ENCODE results near the gene DLG1. TPM values are rescaled to one million over a fixed set of nuclear protein-coding genes. Genes with fewer than 3 reads are reported as not detected.

The DLG1 gene
- total and polyA plus RNA-seq, 4 experiments from 2014 or later, result 21.4 to 92.1 (median 61.2) TPM

DNA sequence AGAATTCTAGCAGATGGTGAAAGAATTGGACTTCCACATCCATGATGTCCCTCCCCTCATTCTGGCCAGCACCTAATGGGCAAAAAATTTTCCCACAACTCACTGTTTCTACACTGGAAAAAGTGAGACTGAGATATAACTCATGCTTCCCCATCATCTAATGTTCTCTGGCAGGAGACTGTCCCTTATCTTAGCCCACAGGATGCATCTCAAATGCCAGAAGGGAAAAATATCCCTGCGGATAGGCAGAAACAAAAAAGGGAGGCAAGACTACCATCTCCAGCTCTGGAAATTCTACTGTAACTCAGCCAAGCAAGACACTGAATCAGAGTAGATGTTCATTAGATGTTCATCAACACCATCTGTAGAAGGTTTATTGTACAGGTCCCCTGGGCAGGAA lies 58.6 kb downstream of the DLG1 start:
- Mint-ChIP-seq H3K27ac (no peak overlapping the region), H3K9me3 (peaks cover 0 to 47% (median 27%) of the 10 kb centered on the region in 8 donors), H3K4me3 (peak overlapping the region in 4 of 8 donors; percentile 7 to 40 (median 26)), H3K36me3 (peaks cover 49 to 60% of the 10 kb centered on the region in 2 donors), H3K27me3 (no peaks in the 10 kb centered on the region), H3K4me1 (peaks cover 39 to 64% (median 52%) of the 10 kb centered on the region in 4 donors)
- Histone ChIP-seq H3K36me3 (ENCODE audit: insufficient read depth, low read length) (no peaks in the 10 kb centered on the region), H3K27ac (ENCODE audit: low read depth, low read length) (no peak overlapping the region), H3K27me3 (ENCODE audit: insufficient read depth, low read length) (no peaks in the 10 kb centered on the region), H3K9me3 (ENCODE audit: control insufficient read depth in 1 of 2, low read length in 2 of 2) (peaks cover 0 to 13% of the 10 kb centered on the region in 2 donors), H3K4me1 (ENCODE audit: insufficient read depth, low read length) (peaks cover 5% of the 10 kb centered on the region), H3K4me3 (ENCODE audit: low read length in 2 of 2) (no peak overlapping the region)
- POLR2A ChIA-PET (ENCODE audit: partially characterized antibody), result no interaction called here
- intact Hi-C loops (cut with micrococcal nuclease), result no loop called here
- no peak for DNase-seq
- CTCF ChIA-PET (ENCODE audit: partially characterized antibody), result no interaction called here

DNA sequence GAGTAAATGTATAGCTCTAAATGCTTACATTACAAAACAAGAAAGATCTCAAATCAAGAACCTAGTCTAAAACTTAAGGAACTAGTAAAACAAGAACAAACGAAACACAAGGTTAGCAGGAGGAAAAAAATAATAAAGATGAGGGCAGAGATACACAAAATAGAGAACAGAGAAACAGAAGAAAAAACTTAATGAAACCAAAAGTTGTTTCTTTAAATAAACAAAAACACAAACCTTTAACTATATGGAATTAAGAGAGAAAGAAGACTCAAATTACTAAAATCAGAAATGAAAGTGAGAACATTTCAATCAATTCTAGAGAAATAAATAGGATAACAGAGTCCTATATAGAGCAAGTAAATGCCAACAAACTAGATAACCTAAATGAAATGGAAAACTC lies 59.6 kb downstream of the DLG1 start:
- DNase-seq, result no peak
- Histone ChIP-seq H3K9me3 (ENCODE audit: control insufficient read depth in 1 of 2, low read length in 2 of 2) (peaks cover 0 to 13% of the 10 kb centered on the region in 2 donors), H3K36me3 (ENCODE audit: insufficient read depth, low read length) (no peaks in the 10 kb centered on the region), H3K27ac (ENCODE audit: low read depth, low read length) (no peak overlapping the region), H3K27me3 (ENCODE audit: insufficient read depth, low read length) (no peaks in the 10 kb centered on the region), H3K4me3 (ENCODE audit: low read length in 2 of 2) (no peak overlapping the region), H3K4me1 (ENCODE audit: insufficient read depth, low read length) (peaks cover 5% of the 10 kb centered on the region)
- Mint-ChIP-seq H3K4me1 (peaks cover 42 to 74% (median 57%) of the 10 kb centered on the region in 4 donors), H3K36me3 (peaks cover 47 to 60% of the 10 kb centered on the region in 2 donors), H3K27ac (peak overlapping the region in 2 of 7 donors; percentile 15 to 26), H3K9me3 (peaks cover 0 to 37% (median 26%) of the 10 kb centered on the region in 8 donors), H3K27me3 (no peaks in the 10 kb centered on the region), H3K4me3 (peak overlapping the region in 3 of 8 donors; percentile 12 to 49 (median 41))
- CTCF ChIA-PET (ENCODE audit: partially characterized antibody), result interaction anchor here (0.7 kb wide), 1 partner anchor 537 kb away, joined by 3 read pairs; no protein-coding TSS in a partner anchor
- POLR2A ChIA-PET (ENCODE audit: partially characterized antibody), result no interaction called here
- intact Hi-C loops (cut with micrococcal nuclease), result no loop called here

DNA sequence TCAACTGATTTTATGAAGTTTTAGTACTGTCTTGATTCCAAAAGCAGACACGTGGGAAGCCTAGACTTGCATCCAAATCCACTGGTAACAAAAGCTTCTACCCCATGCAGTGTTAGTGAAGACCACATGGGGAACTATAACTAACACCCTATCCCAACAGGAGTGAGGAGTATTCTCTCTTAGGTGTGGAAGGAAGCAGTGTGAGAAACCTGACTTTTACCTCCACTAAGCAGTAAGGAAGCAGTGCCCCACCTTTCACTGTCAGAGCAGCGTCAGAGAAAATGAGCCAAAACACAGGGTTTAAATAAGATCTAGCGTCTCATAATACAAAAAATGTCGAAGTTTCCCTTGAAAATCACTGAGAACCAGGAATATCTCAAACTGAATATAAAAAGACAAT lies 60.5 kb downstream of the DLG1 start:
- no peak for DNase-seq
- H3K36me3 Mint-ChIP-seq, result peaks cover 39 to 50% of the 10 kb centered on the region in 2 donors
- Histone ChIP-seq H3K4me3 (ENCODE audit: low read length in 2 of 2) (no peak overlapping the region), H3K36me3 (ENCODE audit: insufficient read depth, low read length) (no peaks in the 10 kb centered on the region), H3K9me3 (ENCODE audit: control insufficient read depth in 1 of 2, low read length in 2 of 2) (peaks cover 0 to 4% of the 10 kb centered on the region in 2 donors), H3K27ac (ENCODE audit: low read depth, low read length) (no peak overlapping the region), H3K27me3 (ENCODE audit: insufficient read depth, low read length) (no peaks in the 10 kb centered on the region), H3K4me1 (ENCODE audit: insufficient read depth, low read length) (peaks cover 5% of the 10 kb centered on the region)
- intact Hi-C loops (cut with micrococcal nuclease), result no loop called here
- peaks cover 42 to 76% (median 58%) of the 10 kb centered on the region in 4 donors for H3K4me1 Mint-ChIP-seq
- H3K27me3 Mint-ChIP-seq, result no peaks in the 10 kb centered on the region
- no peak overlapping the region for H3K4me3 Mint-ChIP-seq
- ChIA-PET CTCF (ENCODE audit: partially characterized antibody) (interaction anchor here (1.0 kb wide), 1 partner anchor 19 kb away, joined by 4 read pairs; no protein-coding TSS in a partner anchor), POLR2A (ENCODE audit: partially characterized antibody) (no interaction called here)
- H3K9me3 Mint-ChIP-seq, result peaks cover 0 to 28% (median 21%) of the 10 kb centered on the region in 8 donors
- no peak overlapping the region for H3K27ac Mint-ChIP-seq

DNA sequence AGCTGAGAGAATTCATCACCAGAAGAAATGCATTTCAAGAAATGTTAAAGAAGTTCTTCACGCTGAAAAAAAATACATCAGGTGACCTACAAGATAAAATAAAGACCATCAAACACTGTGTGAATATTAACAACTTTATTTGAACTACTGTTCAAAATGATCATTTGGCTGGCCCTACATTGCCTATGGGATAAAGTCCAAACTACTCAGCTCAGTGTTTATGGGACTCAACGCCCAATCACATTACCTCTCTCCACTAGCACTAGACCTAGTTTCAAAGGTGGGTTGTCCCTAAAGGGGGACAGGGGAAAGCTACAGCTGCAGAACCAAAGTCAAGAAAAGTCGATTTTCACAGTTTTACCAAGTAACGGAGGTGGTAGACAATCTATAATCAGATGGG lies 62.0 kb downstream of the DLG1 start:
- Histone ChIP-seq H3K36me3 (ENCODE audit: insufficient read depth, low read length) (no peaks in the 10 kb centered on the region), H3K4me3 (ENCODE audit: low read length in 2 of 2) (no peak overlapping the region), H3K27me3 (ENCODE audit: insufficient read depth, low read length) (no peaks in the 10 kb centered on the region), H3K4me1 (ENCODE audit: insufficient read depth, low read length) (peaks cover 5% of the 10 kb centered on the region), H3K9me3 (ENCODE audit: control insufficient read depth in 1 of 2, low read length in 2 of 2) (no peaks in the 10 kb centered on the region), H3K27ac (ENCODE audit: low read depth, low read length) (no peak overlapping the region)
- H3K4me1 Mint-ChIP-seq, result peaks cover 47 to 79% (median 60%) of the 10 kb centered on the region in 4 donors
- no peak for DNase-seq
- H3K4me3 Mint-ChIP-seq, result no peak overlapping the region
- peaks cover 0 to 16% (median 7%) of the 10 kb centered on the region in 8 donors for H3K9me3 Mint-ChIP-seq
- no peaks in the 10 kb centered on the region for H3K27me3 Mint-ChIP-seq
- peak overlapping the region in 1 of 7 donors; percentile 62 for H3K27ac Mint-ChIP-seq
- ChIA-PET CTCF (ENCODE audit: partially characterized antibody) (interaction anchor here (1.3 to 2.0 kb wide), 2 partner anchors 12 to 20 kb away, joined by 4 to 9 read pairs; no protein-coding TSS in a partner anchor), POLR2A (ENCODE audit: partially characterized antibody) (interaction anchor here (0.5 kb wide), 1 partner anchor 592 kb away, joined by 3 read pairs; no protein-coding TSS in a partner anchor)
- peaks cover 28 to 36% of the 10 kb centered on the region in 2 donors for H3K36me3 Mint-ChIP-seq
- intact Hi-C loops (cut with micrococcal nuclease), result no loop called here

DNA sequence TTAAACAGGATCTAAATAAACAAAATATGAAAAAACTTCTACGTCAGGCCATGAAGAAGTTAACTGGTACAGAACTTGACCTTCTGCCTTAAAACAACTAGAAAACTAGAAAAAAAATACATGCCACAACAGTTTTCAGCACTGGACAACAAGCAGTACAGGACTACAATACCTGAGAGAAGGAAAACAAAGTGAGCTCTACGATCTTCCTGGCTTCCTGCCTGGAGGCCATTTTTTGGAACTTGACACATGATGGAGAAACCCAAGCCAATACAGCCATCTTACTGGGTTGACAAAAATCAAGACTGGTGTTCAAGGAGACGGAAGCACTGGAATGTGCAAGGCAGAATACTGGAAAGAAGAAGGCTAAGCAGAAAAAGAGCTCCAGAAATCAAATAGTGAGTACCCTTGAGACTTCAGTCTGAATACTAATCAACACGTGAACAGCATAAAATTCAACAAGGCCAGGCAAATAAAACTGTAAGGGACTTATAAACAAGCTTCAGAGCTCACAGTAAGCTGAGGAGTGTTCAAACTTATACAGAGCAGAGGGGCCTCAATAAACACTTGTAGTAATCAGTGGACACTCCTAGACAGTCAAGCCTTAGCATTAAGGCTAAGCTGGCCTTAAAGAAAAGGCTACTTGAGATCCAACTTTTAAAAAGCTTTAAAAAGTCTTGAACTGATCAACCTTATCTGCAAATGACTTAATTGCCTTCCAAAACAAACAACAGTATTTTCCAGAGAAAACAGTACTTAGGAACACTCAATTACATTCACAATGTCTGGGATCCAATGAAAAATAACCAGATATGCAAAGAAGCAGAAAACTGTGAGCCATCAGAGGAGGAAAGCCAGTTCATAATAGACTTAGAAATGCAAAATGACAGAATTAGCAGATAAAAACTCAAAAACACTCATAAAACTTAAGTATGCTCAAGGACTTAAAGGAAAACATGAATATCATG lies 63.2 kb downstream of the DLG1 start:
- Histone ChIP-seq H3K9me3 (ENCODE audit: control insufficient read depth in 1 of 2, low read length in 2 of 2) (no peaks in the 10 kb centered on the region), H3K27ac (ENCODE audit: low read depth, low read length) (no peak overlapping the region), H3K27me3 (ENCODE audit: insufficient read depth, low read length) (no peaks in the 10 kb centered on the region), H3K4me1 (ENCODE audit: insufficient read depth, low read length) (peaks cover 5% of the 10 kb centered on the region), H3K36me3 (ENCODE audit: insufficient read depth, low read length) (no peaks in the 10 kb centered on the region), H3K4me3 (ENCODE audit: low read length in 2 of 2) (no peak overlapping the region)
- intact Hi-C loops (cut with micrococcal nuclease), result no loop called here
- H3K27ac Mint-ChIP-seq, result peak overlapping the region in 1 of 7 donors; percentile 55
- H3K36me3 Mint-ChIP-seq, result peaks cover 24 to 28% of the 10 kb centered on the region in 2 donors
- DNase-seq, result no peak
- CTCF ChIA-PET (ENCODE audit: partially characterized antibody), result interaction anchor here (1.0 to 2.0 kb wide), 3 partner anchors 10 to 21 kb away, joined by 3 to 9 read pairs (median 7); no protein-coding TSS in a partner anchor
- peaks cover 0 to 7% (median 3%) of the 10 kb centered on the region in 8 donors for H3K9me3 Mint-ChIP-seq
- POLR2A ChIA-PET (ENCODE audit: partially characterized antibody), result no interaction called here
- H3K27me3 Mint-ChIP-seq, result no peaks in the 10 kb centered on the region
- peaks cover 42 to 78% (median 51%) of the 10 kb centered on the region in 4 donors for H3K4me1 Mint-ChIP-seq
- no peak overlapping the region for H3K4me3 Mint-ChIP-seq

DNA sequence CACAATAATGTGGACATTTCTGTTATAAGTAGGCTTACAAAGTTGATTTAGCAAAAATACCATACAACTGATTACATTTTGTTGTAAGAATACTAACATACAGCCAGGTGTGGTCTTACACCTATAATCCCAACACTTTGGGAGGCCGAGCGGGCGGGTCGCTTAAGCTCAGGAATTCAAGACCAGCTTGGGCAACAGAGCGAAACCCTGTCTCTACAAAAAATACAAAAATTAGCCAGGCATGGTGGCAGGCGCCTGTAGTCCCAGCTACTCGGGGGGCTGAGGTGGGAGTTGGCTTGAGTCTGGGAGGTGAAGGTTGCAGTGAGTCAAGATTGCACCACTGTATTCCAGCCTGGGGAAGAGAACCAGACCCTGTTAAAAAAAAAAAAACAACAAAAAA lies 67.1 kb downstream of the DLG1 start:
- H3K27me3 Mint-ChIP-seq, result no peaks in the 10 kb centered on the region
- no peak overlapping the region for H3K27ac Mint-ChIP-seq
- Histone ChIP-seq H3K4me1 (ENCODE audit: insufficient read depth, low read length) (peaks cover 14% of the 10 kb centered on the region), H3K36me3 (ENCODE audit: insufficient read depth, low read length) (no peaks in the 10 kb centered on the region), H3K27me3 (ENCODE audit: insufficient read depth, low read length) (no peaks in the 10 kb centered on the region), H3K4me3 (ENCODE audit: low read length in 2 of 2) (no peak overlapping the region), H3K9me3 (ENCODE audit: control insufficient read depth in 1 of 2, low read length in 2 of 2) (no peaks in the 10 kb centered on the region), H3K27ac (ENCODE audit: low read depth, low read length) (no peak overlapping the region)
- CTCF ChIA-PET (ENCODE audit: partially characterized antibody), result interaction anchor here (2.6 kb wide), 1 partner anchor 8 kb away, joined by 11 read pairs; no protein-coding TSS in a partner anchor
- peaks cover 21% of the 10 kb centered on the region in 2 donors for H3K36me3 Mint-ChIP-seq
- peaks cover 0 to 4% (median 2%) of the 10 kb centered on the region in 8 donors for H3K9me3 Mint-ChIP-seq
- POLR2A ChIA-PET (ENCODE audit: partially characterized antibody), result no interaction called here
- DNase-seq, result no peak
- intact Hi-C loops (cut with micrococcal nuclease), result no loop called here
- no peak overlapping the region for H3K4me3 Mint-ChIP-seq
- peaks cover 29 to 65% (median 41%) of the 10 kb centered on the region in 4 donors for H3K4me1 Mint-ChIP-seq

DNA sequence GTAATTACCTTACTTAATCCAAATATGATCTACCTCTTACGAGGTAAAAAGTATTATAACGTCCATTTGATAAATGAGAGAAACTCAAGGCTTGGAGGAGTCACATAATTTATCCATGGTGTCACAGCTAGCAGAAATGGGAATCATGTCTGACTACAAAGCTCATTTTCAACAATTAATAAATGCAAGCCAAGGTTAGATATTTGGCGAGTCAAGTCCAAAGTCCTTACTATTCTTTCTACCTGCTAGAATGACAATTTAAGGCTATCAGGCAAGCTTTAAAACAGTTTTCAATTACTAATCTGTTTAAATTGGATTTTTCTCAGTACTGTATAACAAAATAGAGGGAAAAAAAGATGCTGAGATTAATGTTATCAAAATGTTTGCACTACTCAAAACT lies 68.6 kb downstream of the DLG1 start:
- ChIA-PET CTCF (ENCODE audit: partially characterized antibody) (no interaction called here), POLR2A (ENCODE audit: partially characterized antibody) (interaction anchor here (1.1 kb wide), 1 partner anchor 46 kb away, joined by 3 read pairs; no protein-coding TSS in a partner anchor)
- H3K4me1 Mint-ChIP-seq, result peaks cover 28 to 63% (median 40%) of the 10 kb centered on the region in 4 donors
- intact Hi-C loops (cut with micrococcal nuclease), result no loop called here
- H3K4me3 Mint-ChIP-seq, result no peak overlapping the region
- DNase-seq, result no peak
- H3K36me3 Mint-ChIP-seq, result peaks cover 10% of the 10 kb centered on the region in 2 donors
- H3K36me3 ChIP-seq (ENCODE audit: insufficient read depth, low read length), result no peaks in the 10 kb centered on the region
- H3K4me1 ChIP-seq (ENCODE audit: insufficient read depth, low read length), result peaks cover 14% of the 10 kb centered on the region
- no peak overlapping the region for H3K27ac Mint-ChIP-seq
- no peaks in the 10 kb centered on the region for H3K27me3 Mint-ChIP-seq
- no peaks in the 10 kb centered on the region for H3K9me3 ChIP-seq (ENCODE audit: control insufficient read depth in 1 of 2, low read length in 2 of 2)
- no peak overlapping the region for H3K4me3 ChIP-seq (ENCODE audit: low read length in 2 of 2)
- H3K27ac ChIP-seq (ENCODE audit: low read depth, low read length), result no peak overlapping the region
- no peaks in the 10 kb centered on the region for H3K9me3 Mint-ChIP-seq
- no peaks in the 10 kb centered on the region for H3K27me3 ChIP-seq (ENCODE audit: insufficient read depth, low read length)

Measured in CD4-positive, alpha-beta memory T cell (primary cell).